Activated CD4-positive, CD25-positive, alpha-beta regulatory T cell (primary cell): Measurements from ENCODE around the gene KHDRBS2.

Source experiments
- DNase-seq, 4 experiments: peaks; one replicate each; lab custom pipeline; 2025; lab: John Stamatoyannopoulos, UW

The KHDRBS2 gene

DNA sequence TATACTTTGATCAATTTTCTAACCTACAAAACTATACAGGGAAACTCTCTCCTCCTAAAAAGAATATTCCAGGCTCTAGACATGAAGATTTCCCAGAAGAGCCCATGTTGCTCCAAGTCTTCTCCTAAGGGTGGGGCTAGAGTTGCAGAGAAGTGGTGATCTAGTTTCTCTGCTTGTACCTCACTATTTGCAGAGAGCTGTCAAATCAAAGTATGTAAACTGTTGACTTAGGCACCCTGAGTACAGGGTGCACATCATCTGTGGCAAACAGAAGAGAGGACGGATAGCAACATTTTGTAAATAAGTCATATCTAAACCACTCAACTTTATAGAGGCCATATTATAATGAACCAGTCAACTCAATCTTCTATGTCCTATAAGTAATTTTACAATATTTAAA, 250.1 kb downstream of the KHDRBS2 start:
- no peak for DNase-seq

GRCh38 chr6:62013719-62014118, 272.3 kb downstream of the KHDRBS2 start:
- DNase-seq, result no peak

- DNase-seq, result no peak
Measured at GRCh38 chr6:62009445-62009844, 276.6 kb downstream of the KHDRBS2 start.

GRCh38 chr6:61989616-61990015, 296.4 kb downstream of the KHDRBS2 start:
- DNase-seq, result no peak

DNA sequence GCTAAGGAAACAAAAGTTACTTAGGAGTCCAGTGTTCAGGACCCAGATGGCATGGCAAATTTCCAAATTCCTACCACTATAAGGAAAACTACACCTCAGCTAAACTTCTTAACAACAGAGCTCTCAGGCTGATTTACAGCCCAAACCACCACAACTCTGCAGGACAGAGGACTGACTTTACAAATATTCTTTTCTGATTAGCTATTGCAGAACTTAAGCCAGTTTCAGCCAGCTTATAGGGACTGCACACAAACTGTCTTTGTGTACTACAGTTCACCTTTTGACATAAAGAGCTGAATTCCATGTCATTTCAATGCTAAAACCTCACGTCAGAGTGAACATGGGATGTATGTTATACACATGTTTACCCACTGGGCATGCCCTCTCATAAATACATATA, 305.4 kb downstream of the KHDRBS2 start:
- no peak for DNase-seq

DNA sequence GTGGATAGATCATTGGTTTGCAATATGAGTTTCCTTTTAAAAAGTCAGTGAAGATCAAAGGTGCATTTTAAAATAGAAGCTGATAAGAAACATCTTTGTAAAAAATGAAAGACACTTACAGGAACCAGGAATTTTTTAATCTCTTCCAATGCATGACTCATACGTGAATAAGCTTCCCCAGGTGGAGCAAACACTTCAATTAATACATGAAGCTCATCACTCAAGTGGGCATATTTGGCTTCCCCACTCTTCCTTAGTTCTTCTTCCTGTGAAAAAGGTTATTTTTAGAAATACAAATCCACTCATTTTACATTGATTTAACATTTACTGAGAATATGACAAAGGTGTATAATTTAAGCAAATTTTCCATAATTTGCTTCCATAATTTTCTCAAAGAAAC, 308.1 kb downstream of the KHDRBS2 start:
- no peak for DNase-seq

DNA sequence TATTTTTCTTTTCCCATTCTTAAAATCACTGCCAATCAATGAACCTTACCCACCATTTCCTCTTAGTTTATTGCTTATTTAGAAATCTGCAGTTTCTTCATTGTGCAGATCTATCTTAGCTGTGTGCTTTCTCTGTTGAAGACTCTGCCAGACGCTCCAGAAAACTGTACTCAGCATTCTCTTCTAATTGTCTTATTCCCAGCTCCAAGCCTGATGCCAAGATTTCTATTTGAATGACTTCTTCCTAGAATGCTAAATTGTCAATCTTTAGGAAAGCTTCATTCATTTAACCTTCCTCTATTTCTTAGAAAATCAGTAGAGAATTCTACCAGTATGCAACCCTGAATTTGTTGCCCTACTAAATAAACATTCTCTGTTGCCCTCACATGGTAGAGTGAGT, 308.9 kb downstream of the KHDRBS2 start:
- DNase-seq, result no peak

DNA sequence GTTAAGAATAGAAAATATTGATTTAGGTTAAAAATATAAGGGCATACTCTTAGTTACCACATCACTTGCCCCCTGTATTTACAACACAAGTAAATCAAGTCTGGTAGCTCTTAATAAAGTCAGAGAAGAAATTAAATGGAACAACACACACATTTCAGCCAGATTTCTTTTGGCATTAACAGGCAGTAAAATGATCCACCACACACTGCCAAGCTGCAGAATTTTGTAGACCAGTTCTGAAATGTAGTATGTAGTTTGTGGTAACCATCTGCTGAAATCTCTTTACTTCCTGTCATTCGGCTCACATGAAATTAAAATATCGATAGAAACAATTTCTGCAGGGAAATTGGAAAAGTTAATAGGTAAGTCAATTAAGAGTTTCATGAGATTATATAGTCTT, 326.8 kb downstream of the KHDRBS2 start:
- no peak for DNase-seq

GRCh38 chr6:61953851-61954250, 332.2 kb downstream of the KHDRBS2 start:
- DNase-seq, result no peak

GRCh38 chr6:61951586-61951985, 334.4 kb downstream of the KHDRBS2 start:
- no peak for DNase-seq

GRCh38 chr6:61950811-61951210, 335.2 kb downstream of the KHDRBS2 start:
- DNase-seq, result no peak

GRCh38 chr6:61949971-61950370, 336.1 kb downstream of the KHDRBS2 start:
- no peak for DNase-seq

DNA sequence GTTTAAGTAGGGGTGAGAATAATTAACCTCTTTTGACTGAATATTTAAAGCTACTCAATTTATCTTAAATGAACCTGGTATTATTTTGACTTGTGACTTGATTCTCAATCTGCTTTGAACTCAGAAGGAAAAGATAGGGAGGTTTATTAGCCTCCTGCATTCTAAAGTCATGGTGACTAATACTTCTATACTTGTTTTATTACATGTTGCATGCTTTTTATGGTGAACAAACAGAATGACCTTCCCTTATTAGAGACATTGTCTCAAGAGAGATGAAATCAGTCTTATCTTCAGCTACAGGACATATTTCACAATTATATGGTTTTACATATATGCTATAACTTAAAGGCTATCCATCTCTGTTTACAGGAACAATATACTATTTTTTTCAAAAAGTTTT, 336.9 kb downstream of the KHDRBS2 start:
- no peak for DNase-seq

DNA sequence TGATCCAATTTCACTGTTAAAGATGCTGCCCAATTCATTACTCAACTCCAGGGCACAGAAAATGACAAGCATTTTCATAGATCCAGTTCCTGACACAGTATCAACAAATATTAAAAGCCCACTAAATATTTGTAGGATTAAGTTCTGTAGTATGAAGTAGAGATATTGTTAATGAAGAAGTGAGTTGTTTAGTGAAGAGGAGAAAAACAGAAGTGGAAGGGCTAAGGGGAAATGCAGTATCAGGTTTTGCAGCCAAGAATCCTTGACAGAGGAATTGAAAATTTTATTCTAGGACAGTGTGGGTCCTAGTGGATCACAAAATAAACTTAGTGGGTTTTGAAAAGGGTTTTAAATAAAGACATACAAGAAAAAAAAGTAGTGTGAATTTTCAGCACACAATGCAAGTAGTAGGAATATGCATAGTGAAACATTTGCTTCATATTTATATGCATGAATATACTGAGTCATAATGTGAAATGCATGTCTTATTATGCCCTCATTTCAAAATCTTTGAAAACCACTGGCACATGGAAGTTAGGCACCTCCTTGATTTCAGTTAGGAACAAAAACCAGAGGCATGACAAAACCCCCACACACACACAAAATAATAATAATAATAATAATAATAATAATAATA, 338.6 kb downstream of the KHDRBS2 start:
- DNase-seq, result no peak

DNA sequence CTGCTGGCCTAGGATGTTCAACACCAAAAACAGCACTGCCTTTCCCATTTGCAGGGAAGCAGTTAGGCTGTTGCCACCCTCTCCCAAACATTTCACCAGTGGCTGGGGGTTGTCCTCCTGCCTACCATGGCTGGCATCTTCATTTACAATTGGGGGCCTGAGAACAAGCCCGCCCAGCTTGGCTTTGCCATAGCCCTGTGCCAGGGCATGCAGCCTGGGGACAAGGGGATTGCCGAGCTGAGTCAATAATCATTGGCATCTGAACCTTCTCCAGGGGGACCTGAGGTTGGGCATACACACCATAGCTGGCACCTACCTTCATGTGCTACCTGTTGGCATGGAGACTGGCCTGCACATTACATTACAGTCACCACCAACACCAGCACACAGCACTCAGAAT, 345.1 kb downstream of the KHDRBS2 start:
- no peak for DNase-seq

GRCh38 chr6:61935242-61935846, 350.7 kb downstream of the KHDRBS2 start:
- no peak for DNase-seq

DNA sequence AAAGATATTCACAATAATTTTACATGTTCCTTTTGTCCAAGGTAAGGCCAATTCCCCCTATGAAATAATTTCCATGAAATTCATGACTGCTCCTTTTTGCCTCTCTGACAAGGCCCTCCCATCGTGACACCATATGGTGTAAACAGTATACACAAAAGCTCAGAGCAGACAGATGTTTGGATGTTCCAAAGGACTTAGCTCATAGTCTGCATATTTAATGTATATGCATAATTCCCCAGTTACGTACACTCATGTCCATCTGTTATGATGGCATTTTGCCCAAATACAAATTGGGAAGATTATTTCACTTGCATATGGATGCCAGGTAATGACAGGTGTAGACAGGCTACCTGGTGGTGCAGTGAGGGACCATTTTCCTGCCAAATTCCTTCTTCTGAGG, 376.5 kb downstream of the KHDRBS2 start:
- no peak for DNase-seq

- no peak for DNase-seq
Measured at GRCh38 chr6:61901748-61902147, 384.3 kb downstream of the KHDRBS2 start.

GRCh38 chr6:61894536-61894935, 391.5 kb downstream of the KHDRBS2 start:
- no peak for DNase-seq

- DNase-seq, result no peak
Measured at GRCh38 chr6:61887423-61887822, 398.6 kb downstream of the KHDRBS2 start.

GRCh38 chr6:61886608-61887259, 399.3 kb downstream of the KHDRBS2 start:
- DNase-seq, result no peak

- DNase-seq, result no peak
Measured at GRCh38 chr6:61869632-61870400, 416.2 kb downstream of the KHDRBS2 start.
